ENCODE data around the gene PTRHD1.

The PTRHD1 gene

GRCh38 chr2:24828238-24828996, 35.2 kb upstream of the PTRHD1 start:
- DNase-seq: no peak

- DNase-seq: peak; percentile 58 to 64
Measured at GRCh38 chr2:24827321-24828237, 34.4 kb upstream of the PTRHD1 start.

GRCh38 chr2:24826773-24827145, 33.6 kb upstream of the PTRHD1 start:
- no peak for DNase-seq

- no peak for DNase-seq
Measured at GRCh38 chr2:24825883-24826772, 32.9 kb upstream of the PTRHD1 start.

GRCh38 chr2:24824966-24825882, 32.0 kb upstream of the PTRHD1 start:
- peak in 1 of 2 donors; percentile 37 for DNase-seq

- DNase-seq: no peak
Measured at GRCh38 chr2:24824071-24824588, 30.9 kb upstream of the PTRHD1 start.

GRCh38 chr2:24822049-24822706, 29.0 kb upstream of the PTRHD1 start:
- DNase-seq: no peak

GRCh38 chr2:24821433-24821891, 28.3 kb upstream of the PTRHD1 start:
- DNase-seq: no peak

GRCh38 chr2:24820598-24821432, 27.6 kb upstream of the PTRHD1 start:
- DNase-seq: no peak

GRCh38 chr2:24820175-24820513, 27.0 kb upstream of the PTRHD1 start:
- no peak for DNase-seq

- no peak for DNase-seq
Measured at GRCh38 chr2:24819442-24820174, 26.4 kb upstream of the PTRHD1 start.

- DNase-seq: no peak
Measured at GRCh38 chr2:24818721-24819167, 25.6 kb upstream of the PTRHD1 start.

- no peak for DNase-seq
Measured at GRCh38 chr2:24816884-24817283, 23.7 kb upstream of the PTRHD1 start.

GRCh38 chr2:24816404-24816803, 23.2 kb upstream of the PTRHD1 start:
- DNase-seq: no peak

- DNase-seq: no peak
Measured at GRCh38 chr2:24815171-24815570, 22.0 kb upstream of the PTRHD1 start.

GRCh38 chr2:24814516-24814915, 21.3 kb upstream of the PTRHD1 start:
- no peak for DNase-seq

GRCh38 chr2:24813691-24814137, 20.5 kb upstream of the PTRHD1 start:
- no peak for DNase-seq

- DNase-seq: no peak
Measured at GRCh38 chr2:24809316-24810007, 16.3 kb upstream of the PTRHD1 start.

- no peak for DNase-seq
Measured at GRCh38 chr2:24806661-24807036, 13.5 kb upstream of the PTRHD1 start.

Measured in stimulated activated CD4-positive, alpha-beta T cell treated with anti-CD3 and anti-CD28 coated beads, Interleukin-2, amount 100 ng/mL, for 48 hours (primary cell).